ENCODE results near the gene SUPT3H. TPM values are rescaled to one million over a fixed set of nuclear protein-coding genes. Genes with fewer than 3 reads are reported as not detected.
"Not testable (repeated sequence)": the region's sequence is repeated elsewhere in the genome, so short reads cannot be mapped to it uniquely, and the experiment has no call there.

Gene SUPT3H
- total and polyA plus RNA-seq, 4 experiments from 2014 or later, result 11.8 to 13.6 (median 12.6) TPM

DNA sequence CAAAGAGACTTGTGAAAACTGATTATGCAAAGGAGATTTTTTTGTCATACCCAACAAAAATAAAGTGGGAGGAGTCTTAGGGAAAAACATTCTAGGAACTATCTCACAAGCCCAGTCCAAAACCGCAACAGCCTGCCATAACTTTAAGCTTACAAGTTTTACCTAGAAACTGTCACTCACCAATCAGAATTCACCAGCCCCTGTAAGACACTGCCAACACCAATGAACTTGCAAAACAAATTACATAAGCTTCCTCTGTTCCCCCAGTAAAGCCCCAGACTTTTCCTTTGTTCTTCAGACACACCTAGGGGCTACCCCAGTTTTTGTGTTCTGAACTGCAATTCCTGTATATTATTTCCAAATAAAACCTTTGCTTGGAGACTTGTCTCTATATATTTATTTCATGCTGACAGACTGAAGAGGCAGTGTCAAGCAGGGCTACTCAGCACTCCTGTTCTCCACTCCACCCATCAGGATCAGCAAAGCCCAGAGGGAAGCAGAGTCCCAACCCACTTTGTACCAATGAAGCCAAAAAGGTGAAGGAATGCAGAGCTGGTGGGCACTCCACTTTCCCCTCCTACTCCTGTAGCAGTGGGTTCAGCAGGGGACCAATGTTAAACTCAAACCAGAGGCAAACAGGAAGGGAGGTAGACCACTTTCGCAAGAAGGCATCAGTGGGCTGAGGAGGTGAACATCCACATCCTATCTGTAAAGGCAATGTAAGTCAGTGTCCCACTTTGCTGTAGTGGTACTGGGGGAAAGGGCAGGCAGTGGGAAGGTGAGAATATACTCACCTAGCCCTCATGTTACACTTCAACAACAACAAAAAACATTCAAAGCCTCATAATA, 192.1 kb downstream of the SUPT3H start:
- Histone ChIP-seq H3K4me1 (ENCODE audit: insufficient read depth, low read length) (no peaks in the 10 kb centered on the region), H3K27ac (ENCODE audit: low read depth, low read length) (no peak overlapping the region), H3K36me3 (ENCODE audit: insufficient read depth, low read length) (no peaks in the 10 kb centered on the region), H3K4me3 (ENCODE audit: low read length in 2 of 2) (no peak overlapping the region), H3K9me3 (ENCODE audit: control insufficient read depth in 1 of 2, low read length in 2 of 2) (no peaks in the 10 kb centered on the region), H3K27me3 (ENCODE audit: insufficient read depth, low read length) (no peaks in the 10 kb centered on the region)
- H3K27me3 Mint-ChIP-seq, result no peaks in the 10 kb centered on the region
- peaks cover 8 to 18% (median 12%) of the 10 kb centered on the region in 4 donors for H3K4me1 Mint-ChIP-seq
- POLR2A ChIA-PET (ENCODE audit: partially characterized antibody), result no interaction called here
- H3K9me3 Mint-ChIP-seq, result peaks cover 0 to 6% (median under 1%) of the 10 kb centered on the region in 8 donors
- H3K27ac Mint-ChIP-seq, result peak overlapping the region in 4 of 7 donors; percentile 9 to 55 (median 16)
- peak overlapping the region in 3 of 8 donors; percentile 1 to 19 (median 9) for H3K4me3 Mint-ChIP-seq
- peaks cover 0 to 2% of the 10 kb centered on the region in 2 donors for H3K36me3 Mint-ChIP-seq
- DNase-seq, result no peak
- intact Hi-C loops (cut with micrococcal nuclease), result no loop called here
- CTCF ChIA-PET (ENCODE audit: partially characterized antibody), result no interaction called here

DNA sequence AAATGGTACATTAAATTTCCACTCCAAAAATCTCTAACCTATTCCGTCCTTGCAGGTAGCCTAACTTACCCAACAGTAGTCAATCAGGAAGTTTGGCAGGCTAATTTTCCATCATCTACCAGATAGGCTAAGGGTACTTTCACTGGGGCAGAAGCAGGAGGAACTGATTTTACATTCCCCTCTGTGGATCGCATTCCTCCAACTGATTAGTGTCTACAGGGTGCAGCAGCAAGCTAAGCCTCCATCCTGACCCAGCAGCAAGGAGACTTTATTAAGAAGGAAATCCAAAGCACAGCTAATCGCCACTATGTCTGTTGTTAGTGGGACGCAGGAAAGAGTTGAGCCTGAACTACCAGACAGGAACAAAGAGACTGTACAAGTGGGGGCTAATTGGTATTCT, 192.8 kb downstream of the SUPT3H start:
- Mint-ChIP-seq H3K27me3 (no peaks in the 10 kb centered on the region), H3K4me3 (peak overlapping the region in 1 of 8 donors; percentile 1), H3K4me1 (peaks cover 8 to 18% (median 12%) of the 10 kb centered on the region in 4 donors), H3K27ac (peak overlapping the region in 1 of 7 donors; percentile 9), H3K9me3 (peaks cover 0 to 6% (median under 1%) of the 10 kb centered on the region in 8 donors), H3K36me3 (peaks cover 0 to 2% of the 10 kb centered on the region in 2 donors)
- Histone ChIP-seq H3K4me1 (ENCODE audit: insufficient read depth, low read length) (no peaks in the 10 kb centered on the region), H3K9me3 (ENCODE audit: control insufficient read depth in 1 of 2, low read length in 2 of 2) (no peaks in the 10 kb centered on the region), H3K27ac (ENCODE audit: low read depth, low read length) (no peak overlapping the region), H3K27me3 (ENCODE audit: insufficient read depth, low read length) (no peaks in the 10 kb centered on the region), H3K36me3 (ENCODE audit: insufficient read depth, low read length) (no peaks in the 10 kb centered on the region), H3K4me3 (ENCODE audit: low read length in 2 of 2) (no peak overlapping the region)
- intact Hi-C loops (cut with micrococcal nuclease), result no loop called here
- ChIA-PET POLR2A (ENCODE audit: partially characterized antibody) (no interaction called here), CTCF (ENCODE audit: partially characterized antibody) (no interaction called here)
- no peak for DNase-seq

DNA sequence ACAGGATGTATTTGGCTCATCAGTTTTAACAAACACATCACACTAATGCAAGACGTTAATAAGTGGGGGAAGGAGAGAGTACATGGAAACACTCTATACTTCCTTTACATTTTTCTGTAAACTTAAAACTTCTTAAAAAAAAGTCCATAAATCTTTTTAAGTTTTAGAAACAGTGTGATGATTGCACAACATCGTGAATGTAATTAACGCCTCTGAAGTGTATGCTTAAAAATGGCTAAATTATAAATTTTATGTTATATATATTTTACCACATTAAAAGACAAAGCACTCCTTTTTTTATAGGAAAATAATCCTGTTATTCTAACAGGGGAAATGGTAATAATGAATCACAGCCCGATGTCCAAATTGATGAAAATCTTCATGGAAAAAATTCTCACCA, 193.7 kb downstream of the SUPT3H start:
- Histone ChIP-seq H3K36me3 (ENCODE audit: insufficient read depth, low read length) (no peaks in the 10 kb centered on the region), H3K27ac (ENCODE audit: low read depth, low read length) (no peak overlapping the region), H3K9me3 (ENCODE audit: control insufficient read depth in 1 of 2, low read length in 2 of 2) (no peaks in the 10 kb centered on the region), H3K4me1 (ENCODE audit: insufficient read depth, low read length) (no peaks in the 10 kb centered on the region), H3K27me3 (ENCODE audit: insufficient read depth, low read length) (no peaks in the 10 kb centered on the region), H3K4me3 (ENCODE audit: low read length in 2 of 2) (no peak overlapping the region)
- peaks cover 0 to 2% of the 10 kb centered on the region in 2 donors for H3K36me3 Mint-ChIP-seq
- no peak for DNase-seq
- CTCF ChIA-PET (ENCODE audit: partially characterized antibody), result no interaction called here
- H3K27ac Mint-ChIP-seq, result no peak overlapping the region
- H3K27me3 Mint-ChIP-seq, result no peaks in the 10 kb centered on the region
- POLR2A ChIA-PET (ENCODE audit: partially characterized antibody), result no interaction called here
- no peak overlapping the region for H3K4me3 Mint-ChIP-seq
- intact Hi-C loops (cut with micrococcal nuclease), result no loop called here
- H3K4me1 Mint-ChIP-seq, result peaks cover 8 to 18% (median 12%) of the 10 kb centered on the region in 4 donors
- peaks cover 0 to 10% (median 2%) of the 10 kb centered on the region in 8 donors for H3K9me3 Mint-ChIP-seq

DNA sequence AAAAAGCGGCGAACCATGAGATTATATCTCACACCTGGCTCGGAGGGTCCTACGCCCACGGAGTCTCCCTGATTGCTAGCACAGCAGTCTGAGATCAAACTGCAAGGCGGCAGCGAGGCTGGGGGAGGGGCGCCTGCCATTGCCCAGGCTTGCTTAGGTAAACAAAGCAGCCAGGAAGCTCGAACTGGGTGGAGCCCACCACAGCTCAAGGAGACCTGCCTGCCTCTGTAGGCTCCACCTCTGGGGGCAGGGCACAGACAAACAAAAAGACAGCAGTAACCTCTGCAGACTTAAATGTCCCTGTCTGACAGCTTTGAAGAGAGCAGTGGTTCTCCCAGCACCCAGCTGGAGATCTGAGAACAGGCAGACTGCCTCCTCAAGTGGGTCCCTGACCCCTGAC, 201.4 kb downstream of the SUPT3H start:
- peak overlapping the region in 1 of 7 donors; percentile 52 for H3K27ac Mint-ChIP-seq
- CTCF ChIA-PET (ENCODE audit: partially characterized antibody); POLR2A ChIA-PET (ENCODE audit: partially characterized antibody): not testable (repeated sequence)

DNA sequence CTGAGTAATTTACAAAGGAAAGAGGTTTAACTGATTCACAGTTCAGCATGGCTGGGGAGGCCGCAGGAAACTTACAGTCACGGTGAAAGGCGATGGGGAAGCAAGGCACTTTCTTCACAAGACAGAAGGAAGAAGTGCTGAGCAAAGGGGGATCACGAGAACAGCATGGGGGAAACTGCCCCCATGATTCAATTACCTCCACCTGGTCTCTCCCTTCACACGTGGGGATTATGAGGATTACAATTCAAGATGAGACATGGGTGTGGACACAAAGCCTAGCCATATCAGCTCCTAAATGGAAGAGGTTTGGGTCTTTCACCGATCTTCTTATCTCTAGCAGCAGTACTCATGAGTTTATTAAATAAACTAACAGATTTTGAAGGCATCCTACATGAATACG, 202.5 kb downstream of the SUPT3H start:
- ChIA-PET CTCF (ENCODE audit: partially characterized antibody) (interaction anchor here (1.0 kb wide), 1 partner anchor 539 kb away, joined by 3 read pairs; no protein-coding TSS in a partner anchor), POLR2A (ENCODE audit: partially characterized antibody) (no interaction called here)
- H3K4me3 ChIP-seq (ENCODE audit: low read length in 2 of 2), result no peak overlapping the region

More for the DNA sequence above, 201.4 kb downstream of the SUPT3H start:
- H3K36me3 ChIP-seq (ENCODE audit: insufficient read depth, low read length); H3K4me3 ChIP-seq (ENCODE audit: low read length in 2 of 2); H3K4me1 ChIP-seq (ENCODE audit: insufficient read depth, low read length); H3K27me3 Mint-ChIP-seq; intact Hi-C loops (cut with micrococcal nuclease); H3K36me3 Mint-ChIP-seq; H3K27me3 ChIP-seq (ENCODE audit: insufficient read depth, low read length); H3K9me3 ChIP-seq (ENCODE audit: control insufficient read depth in 1 of 2, low read length in 2 of 2); H3K27ac ChIP-seq (ENCODE audit: low read depth, low read length): not testable (repeated sequence)
- peaks cover 0 to 13% (median 2%) of the 10 kb centered on the region in 8 donors for H3K9me3 Mint-ChIP-seq
- H3K4me1 Mint-ChIP-seq, result peaks cover 10 to 14% (median 12%) of the 10 kb centered on the region in 4 donors
- H3K4me3 Mint-ChIP-seq, result peak overlapping the region in 5 of 8 donors; percentile 7 to 67 (median 48)
- DNase-seq, result peak in 1 of 5 donors; percentile 7

DNA sequence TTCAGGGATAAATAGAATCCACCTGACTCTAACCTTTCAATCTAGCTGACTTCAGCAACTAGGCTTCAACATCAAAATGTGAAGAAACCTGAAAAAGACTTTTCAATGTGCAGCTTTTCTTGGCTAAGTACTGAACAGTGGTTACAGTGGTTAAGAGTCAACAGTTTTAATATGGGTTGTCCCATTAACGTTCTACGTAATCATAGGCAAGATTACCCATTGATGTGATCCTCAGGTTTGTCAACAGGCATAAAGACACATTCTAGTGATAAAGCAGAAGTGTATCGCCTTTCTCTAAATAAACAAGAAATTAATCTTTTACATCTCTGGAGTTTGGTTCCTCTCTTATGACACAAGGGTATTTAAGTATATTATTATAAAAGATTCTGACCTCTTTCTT, 203.7 kb downstream of the SUPT3H start:
- H3K27me3 Mint-ChIP-seq, result no peaks in the 10 kb centered on the region
- POLR2A ChIA-PET (ENCODE audit: partially characterized antibody), result interaction anchor here (0.9 kb wide), 1 partner anchor 18 kb away, joined by 3 read pairs; no protein-coding TSS in a partner anchor
- CTCF ChIA-PET (ENCODE audit: partially characterized antibody), result no interaction called here

More for the DNA sequence above, 202.5 kb downstream of the SUPT3H start:
- Mint-ChIP-seq H3K27ac (peak overlapping the region in 2 of 7 donors; percentile 19 to 38), H3K27me3 (no peaks in the 10 kb centered on the region), H3K4me1 (peaks cover 10 to 14% (median 12%) of the 10 kb centered on the region in 4 donors), H3K36me3 (peaks cover 0 to 1% of the 10 kb centered on the region in 2 donors), H3K9me3 (peaks cover 0 to 13% (median 2%) of the 10 kb centered on the region in 8 donors), H3K4me3 (peak overlapping the region in 1 of 8 donors; percentile 39)
- Histone ChIP-seq H3K9me3 (ENCODE audit: control insufficient read depth in 1 of 2, low read length in 2 of 2) (no peaks in the 10 kb centered on the region), H3K27ac (ENCODE audit: low read depth, low read length) (no peak overlapping the region), H3K4me1 (ENCODE audit: insufficient read depth, low read length) (no peaks in the 10 kb centered on the region), H3K27me3 (ENCODE audit: insufficient read depth, low read length) (no peaks in the 10 kb centered on the region), H3K36me3 (ENCODE audit: insufficient read depth, low read length) (no peaks in the 10 kb centered on the region)
- intact Hi-C loops (cut with micrococcal nuclease), result no loop called here
- no peak for DNase-seq

DNA sequence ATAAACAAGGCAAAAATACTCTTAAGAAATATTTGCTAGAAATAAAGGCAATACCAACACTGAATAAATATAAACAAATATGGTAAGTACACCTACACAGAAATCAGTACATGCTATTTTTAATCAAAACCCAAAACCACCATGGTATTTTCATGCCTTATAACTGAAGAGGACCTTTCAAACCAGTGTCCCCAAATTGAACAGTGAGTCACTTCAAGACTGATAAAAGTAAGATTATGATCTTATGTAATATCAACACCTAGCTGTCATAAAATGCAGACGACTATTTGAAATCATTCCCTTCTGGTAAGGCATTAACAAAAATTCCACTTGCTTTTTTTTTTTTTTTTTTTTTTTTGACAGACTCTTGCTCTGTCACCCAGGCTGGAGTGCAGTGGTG, 206.4 kb downstream of the SUPT3H start:
- Histone ChIP-seq H3K9me3 (ENCODE audit: control insufficient read depth in 1 of 2, low read length in 2 of 2) (no peaks in the 10 kb centered on the region), H3K27me3 (ENCODE audit: insufficient read depth, low read length) (no peaks in the 10 kb centered on the region), H3K27ac (ENCODE audit: low read depth, low read length) (no peak overlapping the region), H3K4me1 (ENCODE audit: insufficient read depth, low read length) (no peaks in the 10 kb centered on the region), H3K4me3 (ENCODE audit: low read length in 2 of 2) (no peak overlapping the region), H3K36me3 (ENCODE audit: insufficient read depth, low read length) (no peaks in the 10 kb centered on the region)
- no peak overlapping the region for H3K4me3 Mint-ChIP-seq
- H3K27me3 Mint-ChIP-seq, result no peaks in the 10 kb centered on the region
- no peak for DNase-seq
- H3K4me1 Mint-ChIP-seq, result peaks cover 9 to 12% (median 10%) of the 10 kb centered on the region in 4 donors
- no peak overlapping the region for H3K27ac Mint-ChIP-seq
- H3K9me3 Mint-ChIP-seq, result peaks cover 0 to 4% (median 0%) of the 10 kb centered on the region in 8 donors
- intact Hi-C loops (cut with micrococcal nuclease), result no loop called here
- no peaks in the 10 kb centered on the region for H3K36me3 Mint-ChIP-seq
- ChIA-PET CTCF (ENCODE audit: partially characterized antibody) (interaction anchor here (0.7 to 1.0 kb wide), 2 partner anchors 27 to 206 kb away, joined by 3 read pairs; partner anchors contain the start of gene SUPT3H), POLR2A (ENCODE audit: partially characterized antibody) (no interaction called here)

More for the DNA sequence above, 203.7 kb downstream of the SUPT3H start:
- Histone ChIP-seq H3K27ac (ENCODE audit: low read depth, low read length) (no peak overlapping the region), H3K36me3 (ENCODE audit: insufficient read depth, low read length) (no peaks in the 10 kb centered on the region), H3K27me3 (ENCODE audit: insufficient read depth, low read length) (no peaks in the 10 kb centered on the region), H3K4me1 (ENCODE audit: insufficient read depth, low read length) (no peaks in the 10 kb centered on the region), H3K4me3 (ENCODE audit: low read length in 2 of 2) (no peak overlapping the region), H3K9me3 (ENCODE audit: control insufficient read depth in 1 of 2, low read length in 2 of 2) (no peaks in the 10 kb centered on the region)
- intact Hi-C loops (cut with micrococcal nuclease), result no loop called here
- DNase-seq, result peak in 1 of 5 donors; percentile 6
- peak overlapping the region in 1 of 7 donors; percentile 14 for H3K27ac Mint-ChIP-seq
- no peak overlapping the region for H3K4me3 Mint-ChIP-seq
- peaks cover 0 to 9% (median under 1%) of the 10 kb centered on the region in 8 donors for H3K9me3 Mint-ChIP-seq
- H3K4me1 Mint-ChIP-seq, result peaks cover 10 to 19% (median 12%) of the 10 kb centered on the region in 4 donors
- H3K36me3 Mint-ChIP-seq, result peaks cover 0 to 1% of the 10 kb centered on the region in 2 donors
